Measurements from ENCODE around the gene HTR6.

Gene HTR6

DNA sequence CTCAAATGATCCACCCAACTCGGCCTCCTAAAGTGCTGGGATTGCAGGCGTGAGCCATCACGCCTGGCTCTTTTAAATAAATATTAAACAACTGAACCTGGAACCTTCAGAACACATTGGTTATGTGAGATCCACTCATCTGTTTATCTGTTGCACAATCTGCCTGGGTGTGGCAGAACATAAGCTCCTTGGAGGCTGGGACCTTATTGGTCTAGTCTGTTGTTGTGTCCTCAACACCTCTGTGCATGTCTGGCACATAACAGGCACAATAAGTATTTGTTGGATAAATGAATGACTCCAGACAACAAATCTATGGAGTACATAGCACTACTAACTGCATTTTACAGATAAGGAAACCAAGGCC, 24.7 kb upstream of the HTR6 start:
- no peak for ATAC-seq

DNA sequence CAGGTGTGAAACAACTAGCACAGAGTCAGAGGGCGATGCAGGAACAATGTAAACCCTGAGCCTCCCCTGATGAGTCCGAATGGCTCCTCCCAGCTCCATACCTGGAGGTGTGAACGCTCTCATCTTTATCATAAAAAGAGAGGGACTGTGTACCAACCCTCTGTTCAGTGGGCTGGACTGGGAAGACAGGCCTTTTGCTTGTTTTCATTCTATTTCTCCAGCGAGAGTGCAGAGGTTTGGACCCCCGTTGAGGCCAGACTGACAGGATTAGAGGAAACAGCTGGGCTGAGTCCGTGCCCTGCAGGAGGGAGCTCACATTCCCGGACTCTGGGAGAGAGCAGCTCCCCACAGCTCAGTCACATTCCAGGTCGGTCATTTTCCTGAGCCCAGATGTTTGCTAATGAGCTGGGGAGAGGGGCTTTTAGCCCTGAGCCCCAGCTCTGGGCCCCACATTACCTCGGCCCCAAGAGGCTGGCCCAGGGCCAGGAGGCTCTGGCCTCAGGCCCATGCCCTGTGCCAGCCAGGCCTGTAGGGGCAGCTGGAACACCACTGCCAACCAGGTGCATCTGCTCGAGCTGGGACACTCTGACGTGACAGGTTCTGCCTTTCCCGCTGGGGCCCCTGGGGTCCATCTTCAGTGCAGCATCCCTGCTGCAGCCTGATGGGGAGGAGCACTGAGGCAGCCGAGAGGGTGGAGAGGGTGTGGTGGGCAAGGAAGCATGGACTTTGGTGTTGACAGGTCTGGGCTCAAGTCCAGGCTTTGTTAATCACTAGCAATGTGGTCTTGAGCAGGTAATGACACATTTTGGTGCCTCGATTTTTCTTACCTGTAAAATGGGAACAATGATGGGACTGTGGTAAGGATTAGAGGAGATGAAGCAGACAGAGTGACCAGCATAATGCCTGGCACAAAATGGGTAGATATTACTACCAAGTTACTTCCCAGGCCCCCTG, 24.0 kb upstream of the HTR6 start:
- no peak for ATAC-seq

DNA sequence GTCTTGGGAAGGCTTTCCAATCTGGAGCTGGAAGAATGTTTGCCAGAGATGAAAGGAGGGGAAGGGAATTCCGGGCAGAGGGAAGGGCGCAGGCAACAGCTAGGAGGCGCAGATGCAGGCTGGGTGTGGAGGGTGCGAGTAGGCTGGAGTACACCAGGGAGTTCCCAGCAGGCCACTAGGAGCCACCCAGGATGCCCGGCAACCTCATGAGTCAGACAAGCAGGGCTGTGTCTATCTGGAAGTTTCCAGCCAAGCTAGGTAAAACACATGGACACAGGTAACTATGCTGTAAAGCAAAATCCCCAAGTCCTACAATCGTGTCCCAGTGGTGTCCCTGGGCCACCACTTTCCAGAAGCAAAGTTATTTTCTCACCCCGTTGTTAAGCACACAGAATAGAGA, 21.6 kb upstream of the HTR6 start:
- no peak for ATAC-seq

DNA sequence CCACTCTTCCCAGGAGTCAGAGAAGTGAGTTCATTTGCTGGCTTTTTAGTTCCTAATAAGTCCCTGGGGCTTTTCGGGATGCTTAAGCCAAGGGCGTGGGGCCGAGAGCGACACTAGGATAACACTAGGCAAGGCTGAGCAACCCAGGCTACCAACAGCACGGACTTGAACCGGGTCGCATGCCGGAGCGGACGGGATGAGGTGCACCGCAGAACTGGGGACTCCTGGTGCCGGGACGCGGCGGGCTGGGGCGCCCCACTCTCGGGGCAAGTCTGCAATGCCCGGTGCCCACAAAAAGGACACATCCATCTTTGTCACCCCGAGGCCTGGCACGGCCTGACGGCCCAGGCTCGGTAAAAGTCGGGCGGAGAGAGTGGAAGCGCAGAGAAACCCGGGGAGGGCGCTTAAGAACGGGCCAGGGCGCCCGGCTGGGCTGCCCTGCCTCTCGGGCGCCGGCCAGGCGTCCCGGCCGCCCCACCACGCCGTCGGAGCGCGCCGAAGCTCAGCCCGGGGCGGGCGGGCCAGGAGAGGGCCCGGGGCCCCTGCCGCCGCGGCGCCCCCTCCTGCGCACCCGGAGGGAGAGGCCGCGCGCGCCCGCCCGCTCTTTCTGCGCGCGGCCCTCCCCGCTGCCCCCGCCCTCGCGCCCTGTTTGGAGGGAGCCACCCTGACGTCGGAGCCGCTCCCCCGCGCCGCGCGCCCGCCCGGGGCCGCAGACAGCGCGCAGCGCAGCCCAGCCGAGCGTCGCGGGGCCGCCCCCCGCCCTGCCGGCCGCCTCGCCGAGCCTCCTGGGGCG, 20.9 kb upstream of the HTR6 start, which contains the start of gene NBL1:
Gene NBL1 (plus strand): TSS at position 710 of the 793 bp plus-strand sequence. CDS start 10,720 bp downstream, outside the sequence.
- peak; percentile 72 to 80 for ATAC-seq

DNA sequence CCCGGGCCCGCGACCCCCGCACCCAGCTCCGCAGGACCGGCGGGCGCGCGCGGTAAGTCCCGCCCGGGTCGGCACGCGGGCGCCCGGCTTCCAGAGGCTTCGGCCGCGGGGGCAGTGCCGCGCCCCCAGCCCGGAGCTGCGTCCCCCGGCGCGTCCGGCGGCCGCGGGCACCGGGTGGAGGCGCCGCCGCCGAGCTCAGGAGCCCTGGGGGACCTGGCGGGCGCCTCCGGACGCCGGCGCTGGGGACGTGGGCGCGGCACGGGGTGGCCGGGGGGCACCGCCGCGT, 20.3 kb upstream of the HTR6 start:
- ATAC-seq: peak in 1 of 2 donors; percentile 8

DNA sequence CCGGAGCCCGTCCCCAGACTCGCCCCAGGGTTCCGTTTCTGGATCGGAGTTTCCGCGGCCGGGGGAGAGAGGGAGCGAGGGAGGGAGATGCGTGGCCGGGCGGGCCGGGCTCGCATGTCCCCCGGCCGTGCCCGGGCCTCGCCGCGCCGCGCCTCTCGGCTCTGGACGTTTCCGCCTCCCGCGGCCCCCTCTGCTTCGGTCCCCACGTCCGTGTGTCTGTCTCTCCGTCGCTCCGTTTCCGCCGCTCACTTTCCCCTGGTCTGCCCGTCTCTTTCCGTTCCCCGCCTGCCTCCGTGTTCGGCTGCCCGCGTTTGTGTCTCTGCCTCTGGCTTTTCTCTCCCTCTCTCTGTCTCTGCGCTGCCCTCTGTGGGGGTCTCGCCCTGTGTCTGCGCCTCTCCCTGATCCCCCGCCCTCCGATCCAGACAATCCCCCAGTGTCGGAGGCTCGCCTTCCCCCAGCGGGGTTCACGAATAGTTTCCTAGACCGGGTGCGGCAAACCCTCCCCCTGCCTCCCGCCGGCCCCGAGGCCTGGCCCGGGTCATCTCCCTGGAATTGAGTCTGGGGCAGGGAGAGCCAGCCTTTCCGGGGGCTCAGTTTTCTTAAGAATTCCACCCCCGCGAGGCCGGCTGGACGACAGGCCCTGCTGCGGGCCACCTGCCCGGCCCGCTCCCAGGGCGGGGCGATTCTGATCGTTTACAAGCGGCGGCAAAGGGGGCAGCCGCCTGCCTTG, 19.8 kb upstream of the HTR6 start:
- peak; percentile 44 to 45 for ATAC-seq

DNA sequence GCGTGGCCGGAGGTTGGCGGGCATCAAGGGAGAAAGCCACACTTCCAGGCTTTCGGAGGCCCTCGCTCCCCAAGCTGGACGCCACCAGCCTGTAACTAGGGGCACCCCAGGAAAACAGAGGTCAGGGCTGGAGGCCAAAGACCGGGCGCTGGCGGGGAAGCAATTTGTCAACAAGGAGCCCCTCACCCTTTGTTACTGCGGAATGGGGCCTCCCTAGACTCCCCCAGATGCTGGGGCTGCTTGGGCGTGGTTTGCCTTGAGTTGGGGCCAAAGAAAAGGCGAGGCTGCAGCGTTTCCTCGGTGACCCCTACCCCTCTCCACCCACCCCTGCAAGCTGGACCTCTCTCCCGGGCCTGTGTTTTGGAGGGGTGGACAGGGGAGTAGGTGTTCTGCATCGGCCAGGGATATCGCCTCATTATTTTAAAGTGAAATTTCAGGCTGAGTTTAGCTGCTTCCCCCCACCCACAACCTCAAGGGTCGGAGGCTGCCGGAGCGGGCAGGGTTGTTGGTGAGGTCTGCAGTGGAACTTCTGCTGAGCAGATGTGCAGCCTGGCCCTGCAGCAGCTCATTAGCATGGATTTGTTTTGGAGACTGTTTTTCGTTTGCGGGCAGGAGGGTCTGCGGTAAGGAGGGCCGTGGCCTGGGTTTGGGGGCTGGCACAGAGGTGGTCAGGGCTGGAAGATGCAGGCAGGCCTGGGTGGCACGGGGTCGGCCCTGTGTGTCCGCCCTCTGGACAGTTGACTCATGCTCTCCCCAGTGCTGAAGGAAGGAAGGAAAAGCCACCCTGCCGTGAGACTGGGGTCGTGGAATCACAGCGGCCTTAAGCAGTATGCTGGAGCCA, 19.0 kb upstream of the HTR6 start:
- no peak for ATAC-seq

DNA sequence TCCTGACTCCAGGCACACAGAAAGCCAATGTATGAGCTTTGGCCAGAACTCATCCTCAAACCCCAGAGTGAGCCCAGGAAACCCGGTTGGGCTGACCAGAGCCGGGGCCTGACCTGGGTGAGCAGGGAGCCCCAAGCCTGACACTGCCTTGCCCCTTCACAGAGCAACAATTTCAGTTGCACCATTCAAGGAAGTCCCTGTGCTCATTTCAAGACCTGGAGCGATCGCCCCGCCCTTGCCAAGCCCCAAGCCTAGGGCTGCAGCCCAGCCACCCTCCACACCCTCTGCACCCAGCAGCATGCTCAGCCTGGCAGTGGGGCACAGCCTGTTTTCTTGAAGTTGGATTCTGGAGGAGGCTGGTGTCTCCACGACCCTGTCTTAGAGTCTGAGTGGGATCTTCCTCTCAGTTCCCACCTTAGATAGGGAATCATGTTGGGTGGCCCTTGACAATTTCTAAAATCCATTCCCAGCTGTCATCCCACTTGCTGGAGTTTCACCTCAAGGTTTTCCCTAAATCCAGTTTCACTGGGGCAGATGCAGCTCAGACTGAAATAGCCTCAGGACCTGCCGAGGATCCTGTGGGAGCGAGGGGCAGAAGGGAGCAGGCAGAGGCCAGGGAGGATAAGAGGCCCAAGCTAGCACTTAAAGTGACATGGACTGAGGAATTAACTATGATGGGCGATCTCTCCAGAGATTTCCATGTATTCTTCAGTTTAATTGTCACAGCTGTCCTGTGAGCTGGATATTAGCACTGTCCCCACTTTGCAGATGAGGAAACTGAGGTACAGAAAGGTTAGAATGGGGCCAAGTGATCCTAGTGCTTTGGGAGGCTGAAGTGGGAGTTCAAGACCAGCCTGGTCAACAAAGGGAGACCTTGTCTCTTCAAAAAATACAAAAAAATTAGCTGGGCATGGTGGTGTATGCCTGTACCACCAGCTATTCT, 18.0 kb upstream of the HTR6 start:
- no peak for ATAC-seq

DNA sequence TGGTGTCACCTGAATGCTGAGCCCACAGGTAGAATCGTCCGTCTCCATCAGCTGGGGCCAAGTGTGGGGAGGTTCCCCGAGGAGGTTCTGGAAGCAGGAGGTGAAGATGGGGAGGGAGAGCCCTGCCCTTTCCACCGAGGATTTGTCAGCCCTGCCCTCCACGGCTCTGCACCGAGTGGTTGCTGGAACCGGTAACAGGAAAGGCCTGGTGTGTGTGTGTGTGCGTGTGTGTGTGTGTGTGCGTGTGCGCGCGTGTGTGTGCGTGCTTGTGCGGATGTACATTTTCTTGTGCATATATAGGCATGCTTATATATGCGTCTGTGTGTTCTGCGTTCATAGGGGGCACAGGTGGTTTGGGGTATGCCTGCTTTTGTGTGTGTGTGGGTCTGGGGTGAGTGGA, 17.0 kb upstream of the HTR6 start:
- ATAC-seq: no peak

DNA sequence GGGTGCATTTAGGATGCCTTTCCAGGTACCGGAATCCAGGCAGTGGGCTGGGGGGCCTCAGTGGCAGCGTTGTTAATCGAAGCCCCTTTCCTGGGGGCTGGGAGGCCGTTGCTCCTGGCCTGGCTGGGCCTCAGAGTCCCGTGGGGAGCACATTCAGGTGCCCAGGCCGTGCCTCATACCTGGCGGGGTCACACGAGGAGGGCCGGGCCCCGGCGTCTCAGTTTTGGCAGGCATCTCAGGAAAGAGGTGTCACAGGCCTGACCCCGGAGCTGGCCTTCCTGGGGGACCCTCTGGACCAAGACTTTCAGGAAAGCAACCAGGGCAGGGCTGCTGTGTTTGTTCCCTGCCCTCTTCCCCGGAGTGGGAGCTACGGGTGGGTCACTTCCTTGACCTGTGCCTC, 16.4 kb upstream of the HTR6 start:
- no peak for ATAC-seq

DNA sequence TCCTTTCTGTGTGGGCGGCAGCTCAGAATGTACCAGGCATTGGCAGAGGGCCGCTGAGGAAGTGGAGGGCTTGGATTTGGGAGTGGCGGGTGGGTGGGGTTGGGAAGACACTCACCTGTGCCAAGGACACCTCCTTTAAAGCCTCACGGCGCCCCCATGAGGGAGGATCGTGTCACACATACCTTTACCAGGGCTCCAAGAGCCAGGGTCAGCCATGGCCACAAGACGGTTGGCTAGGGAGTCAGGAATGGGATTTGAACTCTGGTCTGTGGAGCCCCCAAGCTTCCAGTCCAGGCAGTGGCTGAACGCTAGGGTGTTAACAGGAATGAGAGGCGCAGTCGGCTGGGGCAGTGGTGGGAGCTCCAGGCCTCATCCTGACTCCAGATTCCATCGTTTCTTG, 16.0 kb upstream of the HTR6 start:
- no peak for ATAC-seq

DNA sequence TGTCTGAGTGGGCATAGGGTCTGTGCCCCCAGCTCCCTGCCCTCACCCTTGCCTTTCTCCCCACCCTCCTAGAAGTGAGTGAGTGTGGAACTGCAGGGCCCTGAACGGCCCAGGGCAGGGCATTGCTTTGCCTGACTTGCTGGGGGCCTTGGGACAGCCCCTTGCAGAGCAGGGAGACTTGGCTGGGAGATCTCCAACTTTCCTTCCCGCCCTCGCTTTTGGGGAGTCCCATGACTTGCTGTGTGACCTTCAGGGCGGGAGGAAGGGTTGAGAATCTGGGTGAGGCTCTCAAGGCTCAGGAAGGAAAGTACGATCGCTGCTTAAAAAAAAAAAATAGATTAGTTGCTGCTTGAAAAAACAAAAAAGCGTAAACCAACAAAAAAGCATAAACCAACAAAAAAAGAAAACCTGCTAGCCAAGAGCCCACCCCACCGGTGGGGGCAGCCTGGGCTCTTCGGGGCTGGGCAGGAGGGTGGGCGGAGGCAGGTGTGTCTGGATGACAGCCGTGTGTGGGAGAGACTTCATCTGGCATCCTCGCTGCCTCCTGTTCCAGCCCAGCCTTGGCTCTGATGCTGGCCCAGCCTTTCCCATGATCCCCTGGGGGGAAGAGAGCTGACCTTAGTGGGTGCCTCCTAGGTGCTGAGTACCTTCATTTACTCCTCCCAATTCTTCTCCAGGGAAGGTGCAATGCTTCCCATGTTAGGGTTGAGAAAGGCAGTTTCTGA, 14.1 kb upstream of the HTR6 start:
- ATAC-seq: no peak

DNA sequence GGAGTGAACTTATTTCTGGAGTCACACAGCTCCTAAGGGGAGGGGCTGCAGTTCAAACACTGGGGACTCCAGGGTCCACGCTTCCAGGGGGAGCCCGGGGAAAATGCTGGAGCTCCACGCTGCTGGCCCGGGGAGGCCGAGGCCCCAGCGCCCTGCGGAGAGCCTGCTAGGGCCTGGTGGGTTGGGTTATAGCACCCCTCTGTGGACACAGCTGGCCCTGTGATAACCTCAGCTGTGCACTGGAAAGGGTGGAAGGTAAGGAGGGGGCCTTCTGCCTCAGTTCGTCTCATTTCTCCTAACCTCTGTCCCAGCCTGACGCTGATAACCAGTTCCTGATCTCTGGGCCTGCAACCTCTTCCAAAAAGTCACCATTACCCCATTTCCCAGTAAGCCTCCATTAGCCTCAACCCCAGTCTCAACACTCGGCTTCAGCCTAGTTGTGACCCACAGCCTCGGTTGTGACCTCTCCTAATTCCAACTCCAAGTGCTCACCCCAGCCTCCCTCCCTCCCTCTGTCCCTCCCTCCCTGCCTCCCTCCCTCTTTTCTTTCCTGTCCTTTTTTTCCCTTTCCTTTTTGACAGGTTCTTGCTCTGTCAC, 13.4 kb upstream of the HTR6 start:
- ATAC-seq: peak; percentile 61 to 63

DNA sequence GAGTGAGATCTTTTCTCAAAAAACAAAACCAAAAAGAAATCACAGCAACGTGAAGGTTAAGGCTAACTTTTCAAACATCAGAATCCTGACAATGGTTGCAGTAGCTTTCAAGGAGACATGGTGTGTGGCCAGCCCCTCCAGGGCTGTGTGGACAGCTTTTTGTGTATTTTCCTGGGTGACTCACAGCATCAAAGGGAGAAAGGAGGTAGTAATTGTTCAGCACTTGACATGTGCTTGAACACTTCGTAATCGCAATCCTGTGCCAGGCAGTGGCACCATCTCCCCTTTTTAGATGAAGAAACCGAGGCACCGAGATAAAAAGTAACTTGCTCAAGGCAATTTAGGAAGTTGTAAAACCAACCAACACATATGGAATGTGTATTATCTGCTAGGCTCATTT, 10.3 kb upstream of the HTR6 start:
- no peak for ATAC-seq

DNA sequence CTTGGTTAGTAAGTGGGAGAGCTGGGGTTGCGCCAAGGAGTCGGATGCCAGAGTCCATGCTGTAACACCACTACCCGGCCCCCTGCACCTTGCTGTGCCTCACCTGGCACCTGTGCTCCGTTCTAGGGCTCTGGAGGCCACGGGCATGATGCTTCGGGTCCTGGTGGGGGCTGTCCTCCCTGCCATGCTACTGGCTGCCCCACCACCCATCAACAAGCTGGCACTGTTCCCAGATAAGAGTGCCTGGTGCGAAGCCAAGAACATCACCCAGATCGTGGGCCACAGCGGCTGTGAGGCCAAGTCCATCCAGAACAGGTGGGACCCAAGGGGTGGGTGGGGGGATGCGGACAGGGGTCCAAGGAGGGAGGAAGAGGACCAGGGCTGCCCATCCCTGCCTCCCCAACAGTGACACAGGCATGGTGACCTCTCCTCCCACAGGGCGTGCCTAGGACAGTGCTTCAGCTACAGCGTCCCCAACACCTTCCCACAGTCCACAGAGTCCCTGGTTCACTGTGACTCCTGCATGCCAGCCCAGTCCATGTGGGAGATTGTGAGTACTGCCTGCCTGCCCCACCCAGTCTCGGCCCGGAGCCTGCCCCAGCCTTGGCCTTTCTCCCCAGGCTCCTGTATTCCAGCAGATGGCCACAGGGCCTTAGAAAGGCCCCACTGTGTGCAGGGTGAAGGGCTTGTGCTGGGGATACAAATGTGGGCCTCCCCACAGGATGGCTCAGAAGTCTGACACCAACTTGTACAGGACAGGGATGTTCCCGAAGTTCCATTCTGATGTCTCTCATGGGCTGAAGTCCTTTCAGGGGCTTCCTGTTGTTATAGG, 9.6 kb upstream of the HTR6 start:
- no peak for ATAC-seq

DNA sequence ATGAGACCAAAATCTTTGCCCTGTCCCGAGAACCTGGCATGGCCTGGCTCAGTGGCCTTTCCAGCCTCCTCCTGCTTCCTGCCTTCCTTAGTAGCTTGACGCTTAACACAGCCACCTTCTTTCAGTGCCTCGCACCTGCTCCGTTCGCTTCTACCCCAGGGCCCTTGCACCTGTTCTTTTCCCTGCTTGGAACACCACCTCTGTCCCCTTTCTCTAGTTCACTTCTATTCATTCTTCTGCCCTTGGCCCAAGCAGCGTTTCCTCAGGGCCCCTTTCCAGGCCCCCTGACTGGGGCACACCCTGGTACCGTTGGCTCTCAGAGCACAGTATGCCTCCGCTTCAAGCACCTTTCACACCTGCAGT, 9.0 kb upstream of the HTR6 start:
- no peak for ATAC-seq

DNA sequence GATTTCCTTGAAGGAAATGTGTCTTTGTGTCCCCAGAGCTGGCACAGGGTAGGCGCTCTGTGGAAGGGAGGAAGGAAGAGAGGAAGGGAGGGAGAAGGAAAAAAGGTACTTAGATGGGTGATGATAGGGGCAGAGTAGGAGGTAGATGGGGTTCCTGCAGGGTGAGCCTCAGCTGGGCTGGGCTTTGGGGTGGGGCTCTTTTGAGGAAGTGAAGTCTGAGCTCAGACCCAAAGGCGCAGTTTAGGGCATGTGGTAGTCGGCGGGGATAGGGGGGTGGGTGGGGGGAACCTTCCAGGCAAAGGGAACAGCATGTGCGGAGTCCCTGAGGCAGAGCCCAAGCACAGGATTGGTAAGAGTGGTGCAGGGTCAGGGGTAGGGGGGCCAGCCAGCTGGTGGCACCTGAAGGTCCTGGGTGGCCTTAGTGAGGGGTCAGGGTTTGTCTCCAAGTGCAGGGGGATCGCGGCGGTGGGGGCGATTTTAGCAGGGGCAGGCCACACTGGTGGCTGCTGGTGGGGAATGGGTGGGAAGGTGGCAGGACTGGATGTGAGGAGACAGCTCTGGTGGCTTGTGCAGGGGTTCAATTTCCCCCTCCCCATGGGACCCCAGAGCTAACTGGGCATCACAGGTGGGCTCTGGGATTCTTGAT, 8.4 kb upstream of the HTR6 start:
- ATAC-seq: no peak

DNA sequence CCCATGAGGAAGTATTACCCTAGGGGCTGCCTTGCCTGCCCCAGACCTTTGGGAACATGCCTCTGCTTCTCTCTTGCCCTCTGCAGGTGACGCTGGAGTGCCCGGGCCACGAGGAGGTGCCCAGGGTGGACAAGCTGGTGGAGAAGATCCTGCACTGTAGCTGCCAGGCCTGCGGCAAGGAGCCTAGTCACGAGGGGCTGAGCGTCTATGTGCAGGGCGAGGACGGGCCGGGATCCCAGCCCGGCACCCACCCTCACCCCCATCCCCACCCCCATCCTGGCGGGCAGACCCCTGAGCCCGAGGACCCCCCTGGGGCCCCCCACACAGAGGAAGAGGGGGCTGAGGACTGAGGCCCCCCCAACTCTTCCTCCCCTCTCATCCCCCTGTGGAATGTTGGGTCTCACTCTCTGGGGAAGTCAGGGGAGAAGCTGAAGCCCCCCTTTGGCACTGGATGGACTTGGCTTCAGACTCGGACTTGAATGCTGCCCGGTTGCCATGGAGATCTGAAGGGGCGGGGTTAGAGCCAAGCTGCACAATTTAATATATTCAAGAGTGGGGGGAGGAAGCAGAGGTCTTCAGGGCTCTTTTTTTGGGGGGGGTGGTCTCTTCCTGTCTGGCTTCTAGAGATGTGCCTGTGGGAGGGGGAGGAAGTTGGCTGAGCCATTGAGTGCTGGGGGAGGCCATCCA, 7.8 kb upstream of the HTR6 start:
- ATAC-seq: no peak

Measured in activated CD4-positive, CD25-positive, alpha-beta regulatory T cell treated with anti-CD3 and anti-CD28 coated beads, Interleukin-2, amount 50 U/mL, for 24 hours (primary cell).